ENCODE results near the gene ATG16L2. TPM values are rescaled to one million over a fixed set of nuclear protein-coding genes. Genes with fewer than 3 reads are reported as not detected.

Gene ATG16L2
- total RNA-seq, 1 donor from 2014 or later, result 51.0 TPM

GRCh38 chr11:72864702-72865655 lies 50.8 kb downstream of the ATG16L2 start:
- TF ChIP-seq CTCF (IDR thresholded peaks at IDR 0.05; ENCODE audit: unreplicated experiment), result no peak
- DNase-seq (ENCODE audit: low spot score), result no peak
- H3K27ac Mint-ChIP-seq (ENCODE audit: unreplicated experiment), result no peak overlapping the region
- H3K36me3 Mint-ChIP-seq (ENCODE audit: low read depth, unreplicated experiment), result peaks cover 16% of the 10 kb centered on the region
- peaks cover 4% of the 10 kb centered on the region for H3K4me1 Mint-ChIP-seq (ENCODE audit: unreplicated experiment)
- H3K4me3 Mint-ChIP-seq (ENCODE audit: unreplicated experiment), result no peak overlapping the region
- H3K27me3 Mint-ChIP-seq (ENCODE audit: unreplicated experiment), result no peaks in the 10 kb centered on the region
- H3K9me3 Mint-ChIP-seq (ENCODE audit: unreplicated experiment), result no peaks in the 10 kb centered on the region

- Mint-ChIP-seq H3K4me1 (ENCODE audit: unreplicated experiment) (peaks cover 7% of the 10 kb centered on the region), H3K36me3 (ENCODE audit: low read depth, unreplicated experiment) (peaks cover 16% of the 10 kb centered on the region), H3K27me3 (ENCODE audit: unreplicated experiment) (no peaks in the 10 kb centered on the region), H3K9me3 (ENCODE audit: unreplicated experiment) (no peaks in the 10 kb centered on the region), H3K27ac (ENCODE audit: unreplicated experiment) (no peak overlapping the region), H3K4me3 (ENCODE audit: unreplicated experiment) (no peak overlapping the region)
- DNase-seq (ENCODE audit: low spot score), result no peak
- no peak for TF ChIP-seq CTCF (IDR thresholded peaks at IDR 0.05; ENCODE audit: unreplicated experiment)
Measured at GRCh38 chr11:72867970-72868369, 53.8 kb downstream of the ATG16L2 start.

GRCh38 chr11:72869831-72870230 lies 55.6 kb downstream of the ATG16L2 start:
- Mint-ChIP-seq H3K27me3 (ENCODE audit: unreplicated experiment) (no peaks in the 10 kb centered on the region), H3K4me1 (ENCODE audit: unreplicated experiment) (peaks cover 7% of the 10 kb centered on the region), H3K27ac (ENCODE audit: unreplicated experiment) (no peak overlapping the region), H3K4me3 (ENCODE audit: unreplicated experiment) (no peak overlapping the region), H3K9me3 (ENCODE audit: unreplicated experiment) (no peaks in the 10 kb centered on the region), H3K36me3 (ENCODE audit: low read depth, unreplicated experiment) (peaks cover 16% of the 10 kb centered on the region)
- TF ChIP-seq CTCF (IDR thresholded peaks at IDR 0.05; ENCODE audit: unreplicated experiment), result no peak
- DNase-seq (ENCODE audit: low spot score), result no peak

- no peak for DNase-seq (ENCODE audit: low spot score)
- Mint-ChIP-seq H3K27ac (ENCODE audit: unreplicated experiment) (no peak overlapping the region), H3K4me1 (ENCODE audit: unreplicated experiment) (peaks cover 7% of the 10 kb centered on the region), H3K36me3 (ENCODE audit: low read depth, unreplicated experiment) (peaks cover 11% of the 10 kb centered on the region), H3K9me3 (ENCODE audit: unreplicated experiment) (no peaks in the 10 kb centered on the region), H3K4me3 (ENCODE audit: unreplicated experiment) (no peak overlapping the region), H3K27me3 (ENCODE audit: unreplicated experiment) (peaks cover 1% of the 10 kb centered on the region)
- TF ChIP-seq CTCF (IDR thresholded peaks at IDR 0.05; ENCODE audit: unreplicated experiment), result no peak
Measured at GRCh38 chr11:72871119-72871518, 56.9 kb downstream of the ATG16L2 start.

GRCh38 chr11:72872012-72872411 lies 57.8 kb downstream of the ATG16L2 start:
- peaks cover 11% of the 10 kb centered on the region for H3K36me3 Mint-ChIP-seq (ENCODE audit: low read depth, unreplicated experiment)
- H3K27ac Mint-ChIP-seq (ENCODE audit: unreplicated experiment), result no peak overlapping the region
- no peaks in the 10 kb centered on the region for H3K9me3 Mint-ChIP-seq (ENCODE audit: unreplicated experiment)
- H3K4me1 Mint-ChIP-seq (ENCODE audit: unreplicated experiment), result peaks cover 7% of the 10 kb centered on the region
- peaks cover 2% of the 10 kb centered on the region for H3K27me3 Mint-ChIP-seq (ENCODE audit: unreplicated experiment)
- DNase-seq (ENCODE audit: low spot score), result no peak
- no peak overlapping the region for H3K4me3 Mint-ChIP-seq (ENCODE audit: unreplicated experiment)
- no peak for TF ChIP-seq CTCF (IDR thresholded peaks at IDR 0.05; ENCODE audit: unreplicated experiment)

Measured in endothelial cell (in vitro differentiated cells).